HepG2 (cell line): ENCODE results near the gene RAC3. TPM values are rescaled to one million over a fixed set of nuclear protein-coding genes. Genes with fewer than 3 reads are reported as not detected.
A peak's percentile ranks its signal among the peaks of the same experiment; 100 is the strongest.

Experiments
- MZF1 ChIP-seq: sonication (generic); formaldehyde crosslinking; IDR thresholded peaks from 2 replicates; pipeline ENCODE4 v1.8.1; 2023; ENCODE audit warnings: mild to moderate bottlenecking, missing genetic modification reagents, borderline replicate concordance
- NBN ChIP-seq: fragments of 450-650 bp; conservative IDR thresholded peaks from 2 replicates; pipeline ENCODE4 v1.6.1; 2017
- NONO ChIP-seq, 2 experiments: fragments of 450-650 bp in 1 of 2; sonication (generic) in 1 of 2; formaldehyde crosslinking in 1 of 2; IDR thresholded peaks in 1 of 2; conservative IDR thresholded peaks in 1 of 2; 2 replicates each; pipeline versions ENCODE4 v1.6.1 to v1.8.0; 2017 to 2022; ENCODE audit warnings: mild to moderate bottlenecking in 1 of 2, missing genetic modification reagents in 1 of 2, moderate library complexity in 1 of 2
- SRY ChIP-seq: sonication (generic); formaldehyde crosslinking; IDR thresholded peaks from 2 replicates; pipeline ENCODE4 v1.8.0; 2022; ENCODE audit warnings: mild to moderate bottlenecking, missing genetic modification reagents
- ZNF569 ChIP-seq: sonication (generic); formaldehyde crosslinking; IDR thresholded peaks from 2 replicates; pipeline ENCODE4 v1.5.0; 2020; ENCODE audit warnings: mild to moderate bottlenecking, missing genetic modification reagents, moderate library complexity, borderline replicate concordance
- polyA plus RNA-seq, 8 experiments: library from polyadenylated mRNA; depleted of rRNA in 3 of 8; stranded (reverse) in 7 of 8; unstranded in 1 of 8; fragments of >200 nt; fragmentation: Illumina TruSeq in 4 of 8; extraction: Trizol in 4 of 8; gene quantifications; 2 replicates each; pipeline versions ENCODE4 v1.2.1 to v1.2.3, GENCODE V29; 2011 to 2016; ENCODE audit warnings: low read depth in 4 of 8, missing spikeins in 1 of 8, mixed read lengths in 1 of 8; ENCODE audit not compliant: insufficient read depth in 1 of 8
- total RNA-seq, 5 experiments: library from RNA; depleted of rRNA; stranded (reverse); fragments of >200 nt; fragmentation: Illumina TruSeq; extraction: Trizol; gene quantifications; 2 replicates each; pipeline ENCODE4 v1.2.3, GENCODE V29; 2016; ENCODE audit warnings: low read depth in 1 of 5
- TF ChIP-seq, protein P1 (sequence below): sonication (generic); formaldehyde crosslinking; IDR thresholded peaks from 2 replicates; pipeline ENCODE4 v1.4.0; 2020; ENCODE audit warnings: mild to moderate bottlenecking, missing genetic modification reagents, borderline replicate concordance
- TF ChIP-seq, protein P2 (sequence below): sonication (generic); formaldehyde crosslinking; IDR thresholded peaks from 2 replicates; pipeline ENCODE4 v1.5.0; 2020; ENCODE audit warnings: mild to moderate bottlenecking, missing genetic modification reagents
- TF ChIP-seq, protein P3 (sequence below): sonication (generic); formaldehyde crosslinking; IDR thresholded peaks from 2 replicates; pipeline ENCODE4 v1.8.1; 2022; ENCODE audit warnings: low read depth, mild to moderate bottlenecking, missing genetic modification reagents
- TF ChIP-seq, protein P4 (sequence below): sonication (generic); formaldehyde crosslinking; IDR thresholded peaks from 2 replicates; pipeline ENCODE4 v1.4.0; 2020; ENCODE audit warnings: missing genetic modification reagents
- TF ChIP-seq, protein P5 (sequence below): sonication (generic); formaldehyde crosslinking; IDR thresholded peaks from 2 replicates; pipeline ENCODE4 v1.4.0; 2020; ENCODE audit warnings: missing genetic modification reagents, borderline replicate concordance

The RAC3 gene
- total and polyA plus RNA-seq, 2 of the 13 experiments (the other 11 are each of a cell fraction or from before 2014, with no cell fraction given): 10.5 to 21.3 TPM

DNA sequence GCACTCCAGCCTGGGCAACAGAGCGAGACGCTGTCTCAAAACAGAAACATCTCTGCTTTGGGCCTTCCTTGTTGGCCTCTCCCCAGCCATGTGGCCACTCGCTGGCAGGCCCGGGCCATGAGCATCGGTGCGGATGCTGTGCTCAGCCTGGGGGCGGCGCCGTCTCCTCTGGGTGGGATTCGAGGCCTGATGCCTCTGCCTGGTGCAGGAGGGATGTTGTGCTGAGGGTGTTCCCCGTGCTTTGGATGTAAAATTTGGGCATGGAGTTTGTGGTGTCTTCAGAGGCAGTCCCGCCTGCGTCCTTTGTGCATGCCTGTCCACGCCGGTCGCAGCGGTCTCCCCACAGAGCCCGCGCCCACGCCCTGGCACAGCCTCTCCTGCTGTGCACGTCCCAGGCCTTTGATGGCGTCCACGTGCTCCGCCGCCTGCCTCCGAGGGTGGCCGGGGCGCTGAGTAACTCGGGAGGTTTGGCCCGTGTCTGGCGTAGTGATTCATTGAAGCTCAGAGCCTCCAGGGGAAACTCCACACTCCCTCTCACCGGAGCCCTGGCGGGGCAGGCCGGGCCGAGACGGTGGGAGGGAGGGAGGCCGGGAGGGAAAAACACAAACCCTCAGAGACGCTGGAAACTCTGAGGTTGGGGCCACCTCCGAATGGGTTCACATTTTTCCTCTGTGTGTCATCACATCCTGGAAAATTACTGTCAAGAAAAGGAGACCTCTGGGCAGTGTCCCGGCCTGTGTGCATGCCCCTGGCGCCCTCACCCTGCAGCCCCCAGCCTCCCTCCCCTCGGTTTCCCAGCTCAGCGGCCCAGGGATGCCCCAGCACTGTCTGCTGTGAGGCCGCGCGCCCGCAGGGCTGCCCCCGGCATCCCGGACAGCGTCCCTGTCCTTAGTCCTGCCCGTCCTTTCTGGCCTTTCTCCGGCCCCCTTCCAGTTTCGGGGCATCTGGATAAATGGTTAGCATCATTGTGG is 27.8 kb upstream of the RAC3 start (continued):
- TF ChIP-seq, protein P1, sequence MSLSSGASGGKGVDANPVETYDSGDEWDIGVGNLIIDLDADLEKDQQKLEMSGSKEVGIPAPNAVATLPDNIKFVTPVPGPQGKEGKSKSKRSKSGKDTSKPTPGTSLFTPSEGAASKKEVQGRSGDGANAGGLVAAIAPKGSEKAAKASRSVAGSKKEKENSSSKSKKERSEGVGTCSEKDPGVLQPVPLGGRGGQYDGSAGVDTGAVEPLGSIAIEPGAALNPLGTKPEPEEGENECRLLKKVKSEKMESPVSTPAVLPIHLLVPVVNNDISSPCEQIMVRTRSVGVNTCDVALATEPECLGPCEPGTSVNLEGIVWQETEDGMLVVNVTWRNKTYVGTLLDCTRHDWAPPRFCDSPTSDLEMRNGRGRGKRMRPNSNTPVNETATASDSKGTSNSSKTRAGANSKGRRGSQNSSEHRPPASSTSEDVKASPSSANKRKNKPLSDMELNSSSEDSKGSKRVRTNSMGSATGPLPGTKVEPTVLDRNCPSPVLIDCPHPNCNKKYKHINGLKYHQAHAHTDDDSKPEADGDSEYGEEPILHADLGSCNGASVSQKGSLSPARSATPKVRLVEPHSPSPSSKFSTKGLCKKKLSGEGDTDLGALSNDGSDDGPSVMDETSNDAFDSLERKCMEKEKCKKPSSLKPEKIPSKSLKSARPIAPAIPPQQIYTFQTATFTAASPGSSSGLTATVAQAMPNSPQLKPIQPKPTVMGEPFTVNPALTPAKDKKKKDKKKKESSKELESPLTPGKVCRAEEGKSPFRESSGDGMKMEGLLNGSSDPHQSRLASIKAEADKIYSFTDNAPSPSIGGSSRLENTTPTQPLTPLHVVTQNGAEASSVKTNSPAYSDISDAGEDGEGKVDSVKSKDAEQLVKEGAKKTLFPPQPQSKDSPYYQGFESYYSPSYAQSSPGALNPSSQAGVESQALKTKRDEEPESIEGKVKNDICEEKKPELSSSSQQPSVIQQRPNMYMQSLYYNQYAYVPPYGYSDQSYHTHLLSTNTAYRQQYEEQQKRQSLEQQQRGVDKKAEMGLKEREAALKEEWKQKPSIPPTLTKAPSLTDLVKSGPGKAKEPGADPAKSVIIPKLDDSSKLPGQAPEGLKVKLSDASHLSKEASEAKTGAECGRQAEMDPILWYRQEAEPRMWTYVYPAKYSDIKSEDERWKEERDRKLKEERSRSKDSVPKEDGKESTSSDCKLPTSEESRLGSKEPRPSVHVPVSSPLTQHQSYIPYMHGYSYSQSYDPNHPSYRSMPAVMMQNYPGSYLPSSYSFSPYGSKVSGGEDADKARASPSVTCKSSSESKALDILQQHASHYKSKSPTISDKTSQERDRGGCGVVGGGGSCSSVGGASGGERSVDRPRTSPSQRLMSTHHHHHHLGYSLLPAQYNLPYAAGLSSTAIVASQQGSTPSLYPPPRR (CRISPR knock-in tag): peak; percentile 54; the same call in 1 of the 2 replicates
- TF ChIP-seq, protein P2, sequence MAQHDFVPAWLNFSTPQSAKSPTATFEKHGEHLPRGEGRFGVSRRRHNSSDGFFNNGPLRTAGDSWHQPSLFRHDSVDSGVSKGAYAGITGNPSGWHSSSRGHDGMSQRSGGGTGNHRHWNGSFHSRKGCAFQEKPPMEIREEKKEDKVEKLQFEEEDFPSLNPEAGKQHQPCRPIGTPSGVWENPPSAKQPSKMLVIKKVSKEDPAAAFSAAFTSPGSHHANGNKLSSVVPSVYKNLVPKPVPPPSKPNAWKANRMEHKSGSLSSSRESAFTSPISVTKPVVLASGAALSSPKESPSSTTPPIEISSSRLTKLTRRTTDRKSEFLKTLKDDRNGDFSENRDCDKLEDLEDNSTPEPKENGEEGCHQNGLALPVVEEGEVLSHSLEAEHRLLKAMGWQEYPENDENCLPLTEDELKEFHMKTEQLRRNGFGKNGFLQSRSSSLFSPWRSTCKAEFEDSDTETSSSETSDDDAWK: no peak
- TF ChIP-seq, protein P3, sequence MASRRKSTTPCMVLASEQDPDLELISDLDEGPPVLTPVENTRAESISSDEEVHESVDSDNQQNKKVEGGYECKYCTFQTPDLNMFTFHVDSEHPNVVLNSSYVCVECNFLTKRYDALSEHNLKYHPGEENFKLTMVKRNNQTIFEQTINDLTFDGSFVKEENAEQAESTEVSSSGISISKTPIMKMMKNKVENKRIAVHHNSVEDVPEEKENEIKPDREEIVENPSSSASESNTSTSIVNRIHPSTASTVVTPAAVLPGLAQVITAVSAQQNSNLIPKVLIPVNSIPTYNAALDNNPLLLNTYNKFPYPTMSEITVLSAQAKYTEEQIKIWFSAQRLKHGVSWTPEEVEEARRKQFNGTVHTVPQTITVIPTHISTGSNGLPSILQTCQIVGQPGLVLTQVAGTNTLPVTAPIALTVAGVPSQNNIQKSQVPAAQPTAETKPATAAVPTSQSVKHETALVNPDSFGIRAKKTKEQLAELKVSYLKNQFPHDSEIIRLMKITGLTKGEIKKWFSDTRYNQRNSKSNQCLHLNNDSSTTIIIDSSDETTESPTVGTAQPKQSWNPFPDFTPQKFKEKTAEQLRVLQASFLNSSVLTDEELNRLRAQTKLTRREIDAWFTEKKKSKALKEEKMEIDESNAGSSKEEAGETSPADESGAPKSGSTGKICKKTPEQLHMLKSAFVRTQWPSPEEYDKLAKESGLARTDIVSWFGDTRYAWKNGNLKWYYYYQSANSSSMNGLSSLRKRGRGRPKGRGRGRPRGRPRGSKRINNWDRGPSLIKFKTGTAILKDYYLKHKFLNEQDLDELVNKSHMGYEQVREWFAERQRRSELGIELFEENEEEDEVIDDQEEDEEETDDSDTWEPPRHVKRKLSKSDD (CRISPR knock-in tag): no peak; the same call in 1 of the 2 replicates
- TF ChIP-seq NBN (no peak), NONO (IDR thresholded peaks at IDR 0.05) (no peak), NONO (CRISPR knock-in tag; conservative IDR thresholded peaks at IDR 0.05) (peak; percentile 71), ZNF569 (CRISPR knock-in tag) (no peak), SRY (CRISPR knock-in tag) (peak; percentile 89), MZF1 (CRISPR knock-in tag) (no peak)
- TF ChIP-seq, protein P4, sequence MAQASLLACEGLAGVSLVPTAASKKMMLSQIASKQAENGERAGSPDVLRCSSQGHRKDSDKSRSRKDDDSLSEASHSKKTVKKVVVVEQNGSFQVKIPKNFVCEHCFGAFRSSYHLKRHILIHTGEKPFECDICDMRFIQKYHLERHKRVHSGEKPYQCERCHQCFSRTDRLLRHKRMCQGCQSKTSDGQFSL: no peak; the same call in 1 of the 2 replicates
- TF ChIP-seq, protein P5, sequence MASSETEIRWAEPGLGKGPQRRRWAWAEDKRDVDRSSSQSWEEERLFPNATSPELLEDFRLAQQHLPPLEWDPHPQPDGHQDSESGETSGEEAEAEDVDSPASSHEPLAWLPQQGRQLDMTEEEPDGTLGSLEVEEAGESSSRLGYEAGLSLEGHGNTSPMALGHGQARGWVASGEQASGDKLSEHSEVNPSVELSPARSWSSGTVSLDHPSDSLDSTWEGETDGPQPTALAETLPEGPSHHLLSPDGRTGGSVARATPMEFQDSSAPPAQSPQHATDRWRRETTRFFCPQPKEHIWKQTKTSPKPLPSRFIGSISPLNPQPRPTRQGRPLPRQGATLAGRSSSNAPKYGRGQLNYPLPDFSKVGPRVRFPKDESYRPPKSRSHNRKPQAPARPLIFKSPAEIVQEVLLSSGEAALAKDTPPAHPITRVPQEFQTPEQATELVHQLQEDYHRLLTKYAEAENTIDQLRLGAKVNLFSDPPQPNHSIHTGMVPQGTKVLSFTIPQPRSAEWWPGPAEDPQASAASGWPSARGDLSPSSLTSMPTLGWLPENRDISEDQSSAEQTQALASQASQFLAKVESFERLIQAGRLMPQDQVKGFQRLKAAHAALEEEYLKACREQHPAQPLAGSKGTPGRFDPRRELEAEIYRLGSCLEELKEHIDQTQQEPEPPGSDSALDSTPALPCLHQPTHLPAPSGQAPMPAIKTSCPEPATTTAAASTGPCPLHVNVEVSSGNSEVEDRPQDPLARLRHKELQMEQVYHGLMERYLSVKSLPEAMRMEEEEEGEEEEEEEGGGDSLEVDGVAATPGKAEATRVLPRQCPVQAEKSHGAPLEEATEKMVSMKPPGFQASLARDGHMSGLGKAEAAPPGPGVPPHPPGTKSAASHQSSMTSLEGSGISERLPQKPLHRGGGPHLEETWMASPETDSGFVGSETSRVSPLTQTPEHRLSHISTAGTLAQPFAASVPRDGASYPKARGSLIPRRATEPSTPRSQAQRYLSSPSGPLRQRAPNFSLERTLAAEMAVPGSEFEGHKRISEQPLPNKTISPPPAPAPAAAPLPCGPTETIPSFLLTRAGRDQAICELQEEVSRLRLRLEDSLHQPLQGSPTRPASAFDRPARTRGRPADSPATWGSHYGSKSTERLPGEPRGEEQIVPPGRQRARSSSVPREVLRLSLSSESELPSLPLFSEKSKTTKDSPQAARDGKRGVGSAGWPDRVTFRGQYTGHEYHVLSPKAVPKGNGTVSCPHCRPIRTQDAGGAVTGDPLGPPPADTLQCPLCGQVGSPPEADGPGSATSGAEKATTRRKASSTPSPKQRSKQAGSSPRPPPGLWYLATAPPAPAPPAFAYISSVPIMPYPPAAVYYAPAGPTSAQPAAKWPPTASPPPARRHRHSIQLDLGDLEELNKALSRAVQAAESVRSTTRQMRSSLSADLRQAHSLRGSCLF: no peak
